HG03469 (cell line): ENCODE results near the gene PDE2A.

ENCODE experiments used
- ATAC-seq: cut with Tn5 transposase; IDR thresholded peaks from one replicate; pipeline ENCODE4 v1.9.1; 2021; ENCODE audit warnings: mild to moderate bottlenecking, moderate library complexity, moderate number of reproducible peaks; ENCODE audit not compliant: unreplicated experiment

The PDE2A gene

GRCh38 chr11:72641522-72642042 is 32.6 kb downstream of the PDE2A start:
- no peak for ATAC-seq

- ATAC-seq, result no peak
These were observed 34.5 kb downstream of the PDE2A start for GRCh38 chr11:72639502-72640375.

- ATAC-seq, result no peak
These were observed 36.3 kb downstream of the PDE2A start for GRCh38 chr11:72637926-72638325.

- no peak for ATAC-seq
These were observed 37.0 kb downstream of the PDE2A start for GRCh38 chr11:72637198-72637597.

- no peak for ATAC-seq
These were observed 37.8 kb downstream of the PDE2A start for GRCh38 chr11:72636376-72636775.

DNA sequence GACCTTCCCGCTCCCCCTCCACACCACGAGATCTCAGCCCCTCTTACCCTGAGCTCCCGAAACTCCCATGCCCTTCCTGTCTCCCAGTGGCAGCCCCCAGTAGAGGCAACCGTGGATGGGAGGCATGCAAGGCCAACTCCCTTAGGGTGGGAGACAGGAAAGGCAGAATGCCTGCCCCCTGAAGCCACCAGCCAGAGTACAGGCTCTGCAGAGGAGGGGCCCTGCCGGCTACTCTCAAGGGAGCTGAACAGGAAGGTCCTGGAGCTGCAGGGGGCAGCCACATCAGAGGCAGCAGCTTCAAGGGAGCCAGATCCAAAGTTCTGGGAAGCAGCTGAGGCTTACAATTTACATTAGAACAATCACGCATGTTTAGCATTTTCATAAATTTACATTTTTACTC is 38.3 kb downstream of the PDE2A start:
- no peak for ATAC-seq

DNA sequence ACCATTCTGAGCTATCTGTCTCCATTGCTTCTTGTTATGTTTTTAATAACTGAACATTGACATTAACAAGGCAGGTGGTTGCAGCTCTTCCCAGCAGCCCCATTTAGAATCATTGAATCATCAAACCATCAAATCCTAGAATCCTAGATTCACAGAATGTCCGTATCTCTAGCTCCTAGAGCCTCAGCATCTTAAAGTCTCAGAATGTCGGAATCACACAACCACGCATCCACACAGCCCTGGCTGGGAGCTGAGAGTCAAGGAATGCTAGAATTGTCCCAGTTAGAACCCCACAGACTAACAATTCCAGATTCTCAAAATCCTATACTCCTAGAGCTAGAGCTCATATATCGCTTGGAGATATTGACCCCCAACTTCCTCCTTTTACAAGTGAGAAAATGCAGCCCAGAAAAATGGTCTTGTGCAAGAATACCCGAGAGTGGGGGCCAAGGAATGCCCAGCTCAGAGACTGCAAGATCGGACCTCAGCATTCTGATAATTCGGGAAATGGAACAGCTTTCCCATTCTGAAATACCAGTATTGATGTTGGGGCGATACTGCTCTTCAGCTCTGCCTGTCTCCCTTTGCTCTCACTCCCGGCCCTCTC is 38.8 kb downstream of the PDE2A start:
- no peak for ATAC-seq

GRCh38 chr11:72634472-72635095 is 39.6 kb downstream of the PDE2A start:
- no peak for ATAC-seq

GRCh38 chr11:72634016-72634415 is 40.2 kb downstream of the PDE2A start:
- ATAC-seq, result no peak

DNA sequence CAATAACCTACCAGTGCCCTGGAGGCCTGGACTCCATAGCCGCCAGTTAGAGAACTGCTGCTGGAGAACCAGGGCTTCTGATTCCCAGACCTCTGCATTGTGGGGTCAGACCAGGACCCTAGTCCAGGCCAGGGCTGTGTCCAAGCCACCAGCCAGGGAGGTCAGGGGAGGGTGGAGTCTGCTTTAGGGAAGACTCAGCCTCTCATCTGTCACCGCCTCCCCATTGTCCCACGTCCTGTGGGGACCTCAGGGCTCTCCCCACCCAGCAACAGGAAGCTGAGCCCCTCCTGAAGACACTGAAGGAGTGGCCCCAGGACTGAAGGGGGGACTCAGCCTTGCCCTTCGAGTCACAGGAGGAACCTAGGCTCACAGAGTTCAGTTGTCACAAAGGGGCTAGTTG is 41.2 kb downstream of the PDE2A start:
- no peak for ATAC-seq

DNA sequence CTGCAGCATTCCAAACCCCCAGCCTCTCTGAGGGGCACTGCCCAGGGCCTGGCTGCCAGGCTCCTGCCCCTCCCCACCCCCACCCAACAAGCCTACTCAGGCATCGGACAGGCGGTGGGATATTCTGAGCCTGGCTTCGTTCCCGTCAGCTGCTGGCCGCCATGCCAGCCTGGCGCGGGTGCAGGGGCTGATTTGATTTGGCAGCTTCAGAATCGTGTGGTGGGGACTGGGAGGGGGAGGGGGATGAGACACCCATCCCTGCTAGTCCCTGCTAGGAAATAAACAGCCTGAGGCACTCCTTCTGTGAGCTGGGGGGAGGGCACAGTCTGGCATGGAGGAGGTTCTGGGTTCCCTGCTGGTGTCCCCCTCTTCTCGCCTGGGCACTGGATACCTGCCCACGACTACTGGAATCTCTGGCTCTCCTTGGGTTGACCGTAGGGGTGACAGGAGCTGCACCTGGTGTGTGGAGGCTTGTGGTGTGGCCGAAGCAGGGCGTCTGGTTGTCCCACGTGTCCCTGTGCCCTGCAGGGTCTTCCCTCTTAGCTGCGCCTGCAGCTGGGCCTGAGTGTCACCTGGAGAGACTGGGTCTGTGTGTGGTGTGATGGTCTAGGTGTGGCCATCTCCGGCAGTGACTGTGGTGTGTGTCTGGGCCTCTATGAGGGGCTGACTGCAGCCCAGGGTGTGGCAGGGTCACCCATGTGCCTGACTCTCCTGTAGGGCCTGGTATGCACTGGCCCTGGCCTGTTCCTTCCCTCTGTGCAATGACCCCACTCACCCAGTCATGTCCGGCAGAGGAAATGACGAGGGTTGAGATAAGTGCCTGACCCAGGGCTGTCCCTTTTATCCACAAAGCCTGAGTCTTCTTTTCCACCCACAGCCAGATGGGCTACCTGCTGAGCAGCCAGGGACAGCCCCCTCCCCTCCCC is 42.2 kb downstream of the PDE2A start:
- ATAC-seq, result no peak

GRCh38 chr11:72630104-72630852 is 43.9 kb downstream of the PDE2A start:
- ATAC-seq, result no peak

DNA sequence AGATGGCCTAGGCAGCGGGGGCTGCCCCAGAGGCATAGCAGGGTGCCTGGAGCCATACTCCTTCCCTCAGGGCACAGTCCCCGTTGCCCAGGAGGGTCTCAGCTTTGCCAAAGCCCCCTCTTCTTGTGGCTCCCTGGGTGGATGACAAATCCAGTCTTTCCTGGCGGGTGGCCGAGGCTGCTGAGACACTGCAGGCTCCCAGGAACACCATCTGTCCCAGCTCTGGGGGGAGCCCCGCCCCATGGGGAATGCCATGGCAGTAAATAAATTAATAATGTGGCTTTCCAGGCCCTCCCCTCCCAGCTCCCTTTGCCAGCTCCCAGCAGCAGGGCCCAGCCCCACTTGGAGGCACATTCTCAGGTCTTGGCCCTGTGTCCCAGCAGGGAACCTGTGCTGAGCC is 45.0 kb downstream of the PDE2A start:
- no peak for ATAC-seq

DNA sequence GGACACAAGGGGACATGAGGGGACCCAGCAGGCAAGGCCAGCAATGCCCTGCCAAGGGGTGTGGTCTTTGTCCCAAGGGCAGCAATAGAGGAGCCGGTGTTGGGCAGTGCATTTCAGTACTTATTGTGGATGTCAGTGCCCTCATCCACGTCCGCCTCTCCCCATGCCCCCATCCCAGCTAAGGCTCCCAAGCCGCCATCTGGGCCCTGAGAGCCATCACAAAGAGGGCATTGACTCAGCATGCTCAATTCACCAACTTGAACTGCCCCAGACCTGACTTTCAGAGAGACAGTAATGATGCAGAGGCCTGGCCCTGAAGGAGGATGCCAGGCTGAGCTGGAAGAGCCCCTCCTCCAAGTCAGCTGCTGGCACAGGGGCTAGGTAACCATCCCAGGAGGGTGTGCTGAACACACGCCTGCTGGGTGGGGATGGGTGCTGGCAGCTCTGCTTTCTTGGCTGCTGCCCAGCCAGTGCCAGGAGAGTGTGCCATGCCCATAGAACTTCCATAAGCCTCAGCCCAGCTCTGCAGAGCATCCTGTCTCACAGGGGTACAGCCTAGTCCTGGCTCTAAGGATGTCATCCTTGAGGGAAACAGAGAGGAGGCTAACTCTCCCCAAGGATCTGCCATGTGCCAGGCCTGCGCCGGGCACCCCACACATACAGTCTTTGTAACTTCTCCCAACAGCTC is 46.5 kb downstream of the PDE2A start:
- no peak for ATAC-seq

DNA sequence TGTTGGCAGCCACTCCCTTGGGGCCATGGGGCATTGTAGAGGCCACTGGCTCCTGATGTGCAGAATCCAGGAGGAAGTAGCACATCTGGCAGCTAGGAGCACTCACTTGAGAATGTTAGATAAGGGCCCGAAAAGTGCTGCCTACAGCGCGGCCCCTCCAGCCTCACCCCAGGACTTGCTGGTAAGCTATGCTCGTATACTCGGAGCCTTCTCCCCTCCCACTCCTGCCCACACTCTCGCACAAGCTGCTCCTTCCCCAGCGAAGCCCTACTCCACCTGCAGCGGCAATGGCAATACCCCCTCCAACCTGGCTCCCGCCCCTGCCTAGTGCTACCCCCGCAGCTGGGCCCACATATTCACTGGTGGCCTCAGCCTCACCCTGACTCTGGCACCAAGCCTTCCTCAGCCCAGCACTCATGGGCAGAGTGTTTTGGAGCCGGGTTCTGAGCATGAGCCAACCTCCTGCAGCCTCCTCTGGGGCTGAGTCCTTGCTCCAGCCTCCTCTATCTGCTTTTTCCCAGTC is 47.7 kb downstream of the PDE2A start:
- ATAC-seq, result no peak

- ATAC-seq, result no peak
These were observed 48.4 kb downstream of the PDE2A start for GRCh38 chr11:72625691-72626413.

DNA sequence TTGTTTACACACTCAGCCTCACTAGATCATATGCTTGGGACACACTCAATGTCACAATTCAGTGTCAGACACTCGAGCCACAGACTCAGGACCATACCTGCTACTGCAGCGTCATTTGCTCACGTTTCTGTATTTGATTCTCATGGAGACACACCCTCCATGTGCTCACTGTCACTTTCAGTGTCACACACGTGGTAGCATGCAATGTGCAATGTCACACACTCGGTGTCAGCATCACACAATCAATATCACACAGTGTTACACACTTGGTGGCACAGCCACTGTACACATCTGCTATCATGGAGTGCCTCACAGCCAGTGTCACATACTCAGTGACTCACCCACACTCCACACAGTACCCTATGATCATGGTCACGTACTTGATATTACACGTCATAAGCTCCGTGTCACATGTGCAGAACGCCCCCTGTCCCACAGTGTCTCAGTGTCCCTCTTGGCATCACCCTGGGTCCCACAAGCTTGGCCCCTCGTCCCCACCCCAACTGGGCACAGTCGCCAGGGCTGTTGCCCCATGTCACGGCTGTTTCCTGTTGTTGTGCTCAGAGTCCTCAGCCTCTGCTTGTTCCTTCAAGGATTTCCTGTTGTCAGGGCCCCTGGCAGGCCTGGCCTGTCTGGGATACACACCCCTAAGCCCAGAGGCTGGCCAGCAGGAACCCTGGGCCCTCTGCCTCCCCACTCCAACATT is 49.6 kb downstream of the PDE2A start:
- no peak for ATAC-seq

GRCh38 chr11:72623052-72623451 is 51.2 kb downstream of the PDE2A start:
- no peak for ATAC-seq
